Measurements from ENCODE around the gene KCNMA1.
"Not testable (repeated sequence)": the region's sequence is repeated elsewhere in the genome, so short reads cannot be mapped to it uniquely, and the experiment has no call there.

KCNMA1 gene

DNA sequence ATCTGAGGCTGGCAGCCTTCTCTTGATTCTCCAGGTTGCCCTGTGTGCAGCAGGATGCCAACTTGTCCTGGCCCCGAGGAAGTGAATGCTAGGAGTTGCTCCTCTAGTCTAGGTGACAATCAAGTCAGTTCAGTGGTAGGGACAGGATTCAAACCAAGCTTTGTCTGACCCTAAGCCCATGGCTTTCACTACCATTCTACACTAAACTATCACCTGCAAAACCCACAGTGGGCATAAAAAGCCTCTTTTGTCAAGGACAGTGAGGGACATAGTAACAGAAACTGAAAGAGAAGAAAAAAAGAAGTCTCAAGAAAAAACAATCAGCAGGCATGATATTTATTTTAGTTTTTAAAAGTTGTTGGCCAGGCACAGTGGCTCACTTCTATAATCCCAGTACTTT lies 33.5 kb downstream of the KCNMA1 start:
- no peak for DNase-seq (ENCODE audit: low read depth)

DNA sequence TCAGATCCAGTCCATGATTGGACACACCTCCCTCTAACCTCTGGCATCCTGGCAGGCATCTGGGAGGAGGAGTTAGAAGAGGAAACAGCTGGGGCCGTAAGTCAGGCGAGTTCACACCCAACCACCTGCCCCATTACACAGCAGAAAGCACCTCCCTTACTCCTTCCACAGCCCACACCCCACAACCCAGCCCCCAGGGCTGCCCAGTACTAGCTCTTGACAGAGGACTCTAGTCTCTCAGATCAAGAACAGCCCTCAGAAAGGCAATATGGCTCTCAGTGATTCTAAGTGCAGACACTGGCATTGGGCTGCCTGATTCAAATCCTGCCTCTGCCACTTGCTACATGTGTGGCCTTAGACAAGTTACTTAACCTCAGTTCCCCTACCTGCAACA lies 34.1 kb downstream of the KCNMA1 start:
- no peak for DNase-seq (ENCODE audit: low read depth)

DNA sequence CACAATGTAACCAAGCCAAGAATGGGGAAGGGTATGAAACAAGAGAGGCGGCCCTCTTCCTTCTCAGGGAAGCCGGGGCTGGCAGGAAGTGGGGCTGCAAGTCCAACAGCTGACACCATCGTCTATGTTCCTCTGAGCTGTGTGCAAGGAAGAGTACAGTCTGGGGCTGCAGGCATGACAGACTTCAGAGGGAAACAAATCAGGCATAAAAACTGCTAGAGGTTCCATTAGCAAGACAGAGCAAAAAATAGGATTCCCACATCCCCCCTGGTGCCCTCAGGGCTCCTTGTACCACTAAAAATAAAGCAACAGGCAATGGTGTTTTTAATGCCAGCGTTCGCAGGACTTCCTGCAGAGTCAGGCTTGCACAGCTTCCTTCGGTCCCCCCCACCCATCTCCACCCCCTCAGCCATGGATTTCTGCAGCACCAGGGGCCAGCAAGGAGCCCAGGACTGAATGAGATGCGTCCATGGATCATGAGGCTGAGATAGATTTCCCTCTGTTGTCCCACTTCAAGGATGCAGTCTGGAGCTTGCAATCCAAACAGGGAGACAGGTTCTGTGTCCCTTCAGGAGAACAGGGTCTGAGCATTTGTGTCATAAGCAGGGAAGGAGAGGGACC lies 34.6 kb downstream of the KCNMA1 start:
- no peak for DNase-seq (ENCODE audit: low read depth)

DNA sequence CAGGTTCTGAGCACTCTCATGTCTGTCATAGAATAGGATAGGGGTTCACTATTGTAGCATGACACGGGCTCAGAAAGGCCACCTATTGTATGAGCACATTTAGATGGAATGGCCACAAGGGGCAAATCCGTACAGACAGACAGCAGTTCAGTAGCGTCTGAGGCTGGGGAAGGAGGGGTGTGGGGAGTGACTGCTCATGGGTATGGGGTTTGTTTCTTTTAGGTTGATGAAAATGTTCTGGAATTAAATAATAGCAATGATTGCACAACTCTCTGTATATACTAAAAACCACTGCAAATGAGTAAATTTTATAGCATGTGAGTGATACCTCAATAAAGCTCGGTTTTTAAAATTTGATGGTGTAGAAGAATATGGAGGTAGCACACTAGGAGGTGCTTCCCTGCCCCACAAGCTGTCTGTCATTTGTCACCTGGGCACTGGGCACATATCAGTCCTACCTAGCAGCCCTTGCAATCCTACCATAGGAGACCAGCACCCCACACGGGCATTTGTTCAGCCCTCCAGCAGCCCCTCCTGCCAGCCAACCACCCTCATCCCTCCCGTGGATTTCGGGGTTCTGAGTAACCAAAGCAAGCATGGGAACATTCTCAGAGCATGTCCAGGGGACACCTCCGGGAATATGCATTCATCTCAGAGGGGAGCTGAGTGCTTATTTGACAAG lies 35.2 kb downstream of the KCNMA1 start:
- DNase-seq (ENCODE audit: low read depth): no peak

DNA sequence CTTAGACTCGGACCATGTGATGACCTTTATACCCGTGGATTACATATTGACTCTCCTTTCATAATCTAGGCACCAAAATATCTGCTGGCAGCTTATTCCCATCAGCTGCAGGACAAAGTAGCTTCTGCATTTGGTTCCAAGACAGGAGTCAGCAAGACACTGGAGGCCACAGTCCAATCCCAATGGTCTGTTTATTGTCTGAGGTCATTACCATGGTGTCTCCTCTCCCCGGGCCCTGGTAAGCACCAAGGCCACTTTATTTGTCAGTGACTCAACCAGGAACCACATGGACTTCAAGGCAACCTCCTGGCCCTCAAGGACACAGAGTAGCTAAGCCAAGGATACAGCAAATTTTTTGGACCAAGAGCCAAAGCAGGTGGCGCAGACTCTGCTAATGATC lies 36.1 kb downstream of the KCNMA1 start:
- no peak for DNase-seq (ENCODE audit: low read depth)

DNA sequence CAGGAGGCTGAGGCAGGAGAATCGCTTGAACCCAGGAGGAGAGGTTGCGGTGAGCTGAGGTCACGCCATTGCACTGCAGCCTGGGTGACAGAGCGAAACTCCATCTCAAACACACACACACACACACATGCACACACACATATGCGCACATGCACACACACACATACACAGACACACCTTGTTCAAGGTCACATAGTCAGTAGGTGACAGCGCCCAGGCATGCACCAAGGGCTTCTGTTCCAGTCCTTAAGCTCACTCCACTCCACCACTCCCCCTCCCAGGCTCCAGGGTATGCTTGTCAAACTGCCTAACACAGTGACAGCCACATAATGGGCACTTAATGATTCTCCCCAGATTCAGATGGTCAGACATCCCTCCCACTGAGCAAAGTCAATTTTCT lies 37.0 kb downstream of the KCNMA1 start:
- DNase-seq (ENCODE audit: low read depth): no peak

DNA sequence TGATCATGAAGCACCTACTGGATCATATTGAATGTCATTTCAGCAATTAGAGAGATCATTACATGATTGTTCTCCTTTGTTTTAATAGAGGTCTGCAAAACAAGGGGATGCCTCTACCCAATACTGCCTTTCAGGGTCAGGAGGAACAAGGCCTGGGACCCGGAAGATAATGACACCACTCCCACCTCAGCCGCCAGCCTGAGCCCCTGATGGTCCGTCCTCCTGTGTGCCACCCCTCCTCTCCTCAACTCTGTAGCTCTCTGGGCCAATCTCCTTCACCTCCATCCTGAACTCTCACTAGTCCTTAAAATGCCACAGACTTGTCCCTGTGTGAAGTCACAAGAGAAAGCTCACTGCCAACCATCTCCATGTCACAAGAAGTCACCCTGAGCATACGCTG lies 38.0 kb downstream of the KCNMA1 start:
- DNase-seq (ENCODE audit: low read depth): no peak

DNA sequence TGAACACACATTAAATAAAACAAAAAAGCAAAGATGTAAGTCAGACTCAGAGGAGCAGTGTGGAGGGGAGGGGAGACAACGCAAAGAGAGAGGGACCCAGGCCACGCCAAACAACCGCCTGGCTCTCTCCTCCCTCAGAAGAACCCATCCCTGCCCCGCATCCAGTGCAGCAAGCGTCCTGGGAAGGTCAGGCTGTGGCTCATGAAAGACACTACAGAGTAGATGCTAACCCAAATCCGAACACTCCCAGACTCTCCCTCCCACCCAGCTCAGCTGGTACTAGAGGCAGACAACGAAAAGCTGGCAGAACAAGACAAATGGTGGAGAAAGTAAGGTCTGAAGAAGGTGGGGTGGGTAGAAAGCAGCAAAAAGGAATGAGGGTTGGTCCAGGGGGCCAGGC lies 39.0 kb downstream of the KCNMA1 start:
- no peak for DNase-seq (ENCODE audit: low read depth)

DNA sequence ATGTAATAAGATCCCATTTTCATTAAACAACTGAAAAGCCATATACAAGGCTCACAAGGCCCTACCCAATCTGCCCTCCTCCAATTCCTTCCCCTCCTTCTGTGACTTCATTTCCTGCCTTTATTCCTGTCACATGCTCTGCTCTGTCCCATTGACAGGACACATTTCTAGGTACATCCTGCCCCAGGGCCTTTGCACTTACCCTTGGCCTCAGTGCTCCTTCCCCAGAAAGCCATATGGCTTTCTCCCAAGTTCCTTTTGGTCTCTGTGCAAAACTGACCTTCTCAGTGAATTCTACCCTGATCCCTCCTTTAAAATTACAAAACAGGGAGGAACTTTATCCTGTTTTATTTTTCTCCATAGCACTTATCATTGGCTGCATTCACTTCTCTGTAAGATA lies 40.0 kb downstream of the KCNMA1 start:
- no peak for DNase-seq (ENCODE audit: low read depth)

DNA sequence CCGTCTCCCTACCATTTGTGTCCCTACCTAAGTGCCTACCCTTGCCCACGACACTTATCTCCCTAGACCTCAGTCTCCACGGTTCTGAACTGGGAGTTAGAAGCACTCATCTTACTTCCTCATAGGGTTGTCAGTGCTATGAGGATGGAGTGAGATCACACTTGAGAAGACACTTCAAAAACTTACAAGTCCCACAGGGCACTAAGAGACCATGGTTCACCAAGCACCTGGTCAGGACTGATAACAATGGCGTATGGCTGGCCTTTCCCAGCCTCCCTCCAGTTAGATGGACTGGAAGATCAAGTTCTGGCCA lies 43.2 kb downstream of the KCNMA1 start:
- no peak for DNase-seq (ENCODE audit: low read depth)

DNA sequence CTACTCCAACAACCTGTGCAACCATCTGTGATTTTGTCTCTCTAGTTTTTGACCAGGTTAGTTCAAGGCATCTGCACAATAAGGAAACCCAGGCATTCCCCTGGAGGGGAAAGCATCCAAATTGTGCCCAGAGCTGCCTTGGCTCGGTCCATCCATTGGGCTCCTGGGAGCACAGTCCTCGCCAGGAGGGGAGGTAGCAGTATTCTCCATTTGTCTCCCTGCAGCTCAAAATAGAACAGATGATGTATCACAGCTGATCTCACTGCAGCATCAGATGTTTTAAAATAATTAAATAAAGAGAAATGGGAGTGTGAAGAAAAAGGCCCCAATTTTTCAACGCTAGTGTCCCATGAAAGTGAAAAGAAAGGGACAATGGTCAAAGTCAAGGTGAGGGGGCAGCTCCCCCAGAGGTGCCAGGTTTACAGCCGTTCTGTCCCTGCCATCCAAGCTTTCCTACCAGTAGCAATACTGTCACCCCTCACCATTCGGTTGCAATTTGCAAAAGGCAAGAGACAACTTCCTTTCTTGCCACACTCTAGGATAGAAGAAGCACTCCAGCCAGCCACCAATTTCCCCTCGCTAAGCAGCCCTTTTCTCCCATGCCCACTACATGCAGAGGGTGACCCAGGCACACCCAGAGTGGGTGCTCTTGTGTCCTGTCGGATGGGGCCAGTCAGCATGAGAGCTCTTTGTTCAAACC lies 43.7 kb downstream of the KCNMA1 start:
- no peak for DNase-seq (ENCODE audit: low read depth)

DNA sequence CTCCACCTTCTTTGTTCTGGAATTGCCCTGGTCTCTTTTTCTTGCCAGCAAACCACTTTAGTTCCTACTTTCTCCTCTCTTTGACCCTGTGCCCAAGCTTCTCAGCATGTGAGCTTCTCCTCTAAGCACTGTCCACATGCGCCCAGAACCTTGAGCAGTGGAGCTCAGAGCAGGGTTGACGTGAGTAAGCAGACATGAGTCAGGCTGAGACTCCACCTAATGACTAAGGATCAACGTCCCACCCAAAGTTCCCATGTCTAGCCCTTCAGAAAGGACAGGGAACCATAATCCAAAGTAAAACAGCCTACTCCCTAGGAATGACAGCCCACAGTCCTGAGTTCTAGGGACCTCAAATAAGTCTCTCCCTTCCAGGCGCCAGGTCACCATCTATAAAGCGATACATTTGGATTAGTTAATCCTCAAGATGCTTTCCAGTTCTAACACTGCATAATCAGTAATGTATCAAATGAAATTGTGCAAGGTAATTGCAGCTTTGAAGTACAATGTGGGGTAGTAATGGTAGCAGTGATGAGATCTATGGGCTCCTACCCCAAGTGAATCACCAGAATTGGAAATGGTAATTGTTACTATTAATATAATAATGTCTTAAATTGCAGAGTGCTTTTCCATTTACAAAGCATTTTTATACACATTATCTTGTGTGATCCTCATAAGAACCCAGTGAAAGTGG lies 44.5 kb downstream of the KCNMA1 start:
- no peak for DNase-seq (ENCODE audit: low read depth)

DNA sequence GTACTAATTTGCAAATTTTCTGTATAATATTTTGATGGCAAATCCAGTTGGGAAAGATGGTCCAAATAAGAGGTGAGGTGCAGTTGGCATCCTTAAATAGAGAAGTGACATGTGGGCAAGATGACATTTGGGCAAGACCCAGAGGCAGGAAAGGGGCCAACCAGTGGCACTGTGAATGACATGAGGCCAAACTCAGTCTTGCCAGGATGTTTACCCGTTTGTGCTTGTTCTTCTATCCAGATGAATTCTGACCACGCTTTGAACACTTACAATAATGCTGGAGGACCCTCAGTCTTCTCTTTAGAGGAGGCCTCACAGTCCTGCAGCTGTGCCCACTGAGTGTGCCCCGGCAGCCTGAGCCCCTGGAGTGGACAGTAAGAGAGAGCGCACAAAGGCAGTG lies 45.1 kb downstream of the KCNMA1 start:
- no peak for DNase-seq (ENCODE audit: low read depth)

DNA sequence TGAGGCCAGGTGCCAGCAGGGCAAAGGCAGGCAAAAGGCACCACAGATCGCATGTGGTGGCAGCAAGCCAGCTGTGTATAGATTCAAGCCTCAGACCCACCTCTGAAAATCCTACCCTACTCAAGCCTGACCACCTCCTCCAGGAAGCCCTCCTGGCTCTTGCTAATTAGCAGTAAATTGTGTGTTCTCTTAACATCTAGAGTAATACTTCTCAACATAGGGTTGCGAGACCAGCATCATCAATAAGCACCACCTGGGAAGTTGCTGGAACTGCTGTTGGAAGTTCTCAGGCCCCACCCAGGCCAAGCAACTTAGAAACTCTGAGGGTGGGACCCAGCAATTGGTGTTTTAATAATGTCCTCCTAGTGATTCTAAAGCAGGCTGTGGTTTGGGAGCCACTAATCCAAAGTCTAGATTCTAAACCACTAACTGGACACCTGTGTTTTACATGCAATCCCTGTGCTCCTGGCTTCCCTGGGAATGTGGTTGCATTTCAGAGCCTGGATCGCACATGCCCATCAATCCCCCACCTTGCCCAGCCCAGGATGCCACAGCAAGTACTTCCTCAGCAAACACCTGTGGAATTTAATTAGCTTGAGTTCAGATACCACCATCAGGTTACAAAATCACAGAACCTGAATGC lies 46.2 kb downstream of the KCNMA1 start:
- DNase-seq (ENCODE audit: low read depth): no peak

DNA sequence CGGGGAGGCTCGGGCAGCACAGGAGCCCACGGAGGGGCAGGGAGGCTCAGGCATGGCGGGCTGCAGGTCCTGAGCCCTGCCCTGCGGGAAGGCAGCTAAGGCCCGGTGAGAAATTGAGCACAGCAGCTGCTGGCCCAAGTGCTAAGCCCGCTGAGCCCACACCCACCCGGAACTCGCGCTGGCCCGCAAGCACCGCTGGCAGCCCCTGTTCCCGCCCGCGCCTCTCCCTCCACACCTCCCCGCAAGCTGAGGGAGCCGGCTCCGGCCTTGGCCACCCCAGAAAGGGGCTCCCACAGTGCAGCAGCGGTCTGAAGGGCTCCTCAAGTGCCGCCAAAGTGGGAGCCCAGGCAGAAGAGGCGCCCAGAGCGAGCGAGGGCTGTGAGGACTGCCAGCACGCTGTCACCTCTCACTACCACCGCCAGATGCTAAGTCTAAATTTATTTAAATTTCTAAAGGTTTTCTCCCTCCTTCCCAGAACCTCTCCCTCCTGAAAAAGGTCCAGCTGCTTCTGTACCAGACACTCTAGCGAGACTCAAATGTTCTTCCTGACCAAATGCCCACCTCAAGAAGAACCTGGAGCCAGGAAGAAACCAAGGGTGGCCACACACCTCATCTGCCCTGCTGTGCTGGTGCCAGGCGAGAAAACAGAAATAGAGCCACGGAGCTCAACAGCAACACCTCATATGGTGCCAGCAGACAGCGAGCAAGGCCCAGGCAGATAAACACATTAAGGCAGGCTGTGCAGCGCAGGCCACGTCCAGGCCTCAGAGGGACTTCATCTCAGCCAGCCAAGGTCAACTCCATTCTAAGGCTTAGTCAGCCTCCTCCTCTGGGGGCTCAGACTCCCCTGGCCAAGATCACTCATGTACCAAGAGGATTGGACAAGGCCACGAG lies 47.0 kb downstream of the KCNMA1 start:
- no peak for DNase-seq (ENCODE audit: low read depth)

DNA sequence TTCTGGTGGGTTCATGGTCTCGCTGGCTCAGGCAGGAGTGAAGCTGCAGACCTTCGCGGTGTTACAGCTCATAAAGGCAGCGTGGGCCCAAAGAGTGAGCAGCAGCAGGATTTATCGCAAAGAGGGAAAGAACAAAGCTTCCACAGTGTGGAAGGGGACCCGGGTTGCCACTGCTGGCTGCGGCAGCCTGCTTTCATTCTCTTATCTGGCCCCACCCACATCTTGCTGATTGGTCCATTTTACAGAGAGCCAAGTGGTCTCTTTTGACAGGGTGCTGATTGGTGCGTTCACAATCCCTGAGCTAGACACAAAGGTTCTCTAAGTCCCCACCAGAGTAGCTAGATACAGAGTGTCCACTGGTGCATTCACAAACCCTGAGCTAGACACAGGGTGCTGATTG lies 47.9 kb downstream of the KCNMA1 start:
- DNase-seq (ENCODE audit: low read depth): not testable (repeated sequence)

DNA sequence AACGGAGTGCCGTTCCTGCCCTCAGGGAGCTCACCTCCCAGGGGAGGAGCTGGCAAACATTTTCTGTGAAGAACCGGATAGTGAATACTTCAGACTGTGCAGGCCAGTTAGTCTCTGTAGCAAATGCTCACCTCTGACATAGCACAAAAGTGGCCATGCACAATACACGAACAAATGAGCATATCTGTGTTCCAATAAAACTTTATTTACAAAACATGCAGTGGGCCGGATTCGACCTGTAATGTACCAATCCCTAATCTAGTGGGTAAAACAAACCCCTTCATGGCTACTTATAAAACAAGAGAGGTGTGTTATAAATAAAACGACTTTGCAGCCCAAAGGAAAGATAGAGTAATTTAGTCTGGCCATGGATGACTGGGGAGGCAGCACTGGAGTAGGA lies 48.7 kb downstream of the KCNMA1 start:
- DNase-seq (ENCODE audit: low read depth): no peak

DNA sequence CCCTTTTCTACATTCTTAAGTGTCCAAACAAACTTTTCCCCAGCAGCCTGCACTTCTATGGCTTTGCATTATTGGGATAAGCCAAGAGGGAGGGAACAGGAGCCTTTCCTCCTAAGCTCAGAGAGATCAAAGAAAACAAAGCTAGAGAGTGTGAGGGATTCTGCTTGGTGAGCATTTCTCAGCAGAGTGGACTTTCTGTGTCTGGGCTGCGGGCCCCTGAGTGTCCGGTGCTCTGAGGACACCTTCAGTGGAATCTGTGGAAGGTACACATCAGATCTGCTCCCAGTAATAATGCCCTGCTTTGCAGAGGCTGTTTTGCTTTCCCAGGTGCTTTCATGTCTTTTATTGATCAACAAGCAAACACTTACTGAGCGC lies 50.2 kb downstream of the KCNMA1 start:
- DNase-seq (ENCODE audit: low read depth): no peak

DNA sequence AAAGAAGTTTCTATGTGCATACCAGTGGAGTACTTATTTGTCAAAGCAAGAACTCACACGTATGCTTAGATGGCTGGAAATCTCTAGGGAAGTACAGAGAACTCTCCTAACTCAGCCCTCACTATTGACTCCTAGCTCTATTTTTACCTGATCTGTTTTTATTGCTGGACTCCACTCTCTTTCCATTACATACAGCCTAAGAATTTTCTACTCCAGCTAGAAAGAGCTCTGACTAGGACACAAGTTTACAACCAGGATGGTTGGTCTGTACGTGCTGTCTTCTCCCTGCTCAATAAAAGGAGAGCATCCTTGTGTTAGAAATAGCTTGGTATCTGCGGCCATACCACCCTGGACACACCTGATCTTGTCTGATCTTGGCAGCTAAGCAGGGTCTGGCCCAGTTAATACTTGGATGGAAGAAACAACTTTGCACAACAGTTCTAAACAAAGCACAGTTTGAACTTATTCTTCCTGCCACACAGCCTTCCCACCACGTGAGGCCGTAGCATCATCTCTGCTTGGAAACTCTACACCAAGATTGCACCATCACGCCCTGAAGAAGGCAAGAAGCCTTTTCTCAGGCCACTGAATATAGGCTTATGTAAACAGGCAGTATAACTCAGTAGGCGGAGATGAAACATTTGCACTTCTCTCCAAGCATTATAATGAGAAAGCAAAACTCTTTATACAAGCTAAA lies 50.7 kb downstream of the KCNMA1 start:
- no peak for DNase-seq (ENCODE audit: low read depth)

DNA sequence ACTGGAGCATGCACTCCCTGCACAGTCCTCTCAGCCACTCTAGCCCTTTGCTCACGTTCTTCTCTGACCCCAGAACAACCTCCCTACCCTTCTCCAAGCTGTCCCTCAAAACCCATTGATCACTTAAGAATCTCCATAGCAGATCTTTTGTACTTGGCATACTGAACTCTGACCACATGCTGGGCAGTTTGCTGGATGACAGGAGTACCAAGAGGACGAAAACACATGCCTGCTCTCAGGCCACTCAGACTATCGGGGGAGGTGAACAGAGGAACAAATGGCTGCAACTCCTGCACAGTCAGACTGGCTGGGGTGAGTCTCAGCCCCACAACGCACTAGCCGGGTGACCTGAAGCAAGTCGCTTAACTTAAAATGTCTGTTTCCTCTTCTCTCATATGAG lies 52.7 kb downstream of the KCNMA1 start:
- DNase-seq (ENCODE audit: low read depth): no peak

DNA sequence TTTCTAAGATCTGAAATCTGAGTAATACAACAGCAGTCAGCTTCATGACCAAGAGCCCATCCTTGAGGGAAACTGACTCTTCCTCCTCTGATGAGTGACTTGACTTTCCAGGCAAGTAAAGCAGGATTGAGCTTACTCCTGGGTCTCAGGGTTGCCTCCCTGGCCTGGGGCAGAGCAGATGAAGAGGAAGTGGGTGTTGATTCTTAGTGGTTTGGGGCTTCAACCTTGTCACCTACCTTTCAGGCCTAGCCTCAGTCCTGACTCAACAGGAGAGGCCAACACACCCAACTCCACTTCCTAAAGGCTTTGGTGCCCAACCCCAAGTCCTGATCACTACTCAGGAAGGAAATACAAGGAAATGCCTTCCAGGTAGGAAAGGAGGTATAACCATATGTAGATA lies 54.1 kb downstream of the KCNMA1 start:
- no peak for DNase-seq (ENCODE audit: low read depth)
